B cell (primary cell): ENCODE results near the gene AKT1.

ENCODE experiments used
- EZH2 ChIP-seq: IDR thresholded peaks from 2 replicates; pipeline ENCODE4 v1.6.1; 2012; ENCODE audit warnings: borderline replicate concordance, low read depth, mild to moderate bottlenecking, moderate library complexity, low read length; ENCODE audit not compliant: insufficient read depth, poor library complexity, severe bottlenecking
- TF ChIP-seq, protein P1 (sequence below): fragments of 200-600 bp; IDR thresholded peaks from one replicate; pipeline ENCODE4 v1.8.0; 2022; ENCODE audit warnings: antibody characterized with exemption, mild to moderate bottlenecking

DNA sequence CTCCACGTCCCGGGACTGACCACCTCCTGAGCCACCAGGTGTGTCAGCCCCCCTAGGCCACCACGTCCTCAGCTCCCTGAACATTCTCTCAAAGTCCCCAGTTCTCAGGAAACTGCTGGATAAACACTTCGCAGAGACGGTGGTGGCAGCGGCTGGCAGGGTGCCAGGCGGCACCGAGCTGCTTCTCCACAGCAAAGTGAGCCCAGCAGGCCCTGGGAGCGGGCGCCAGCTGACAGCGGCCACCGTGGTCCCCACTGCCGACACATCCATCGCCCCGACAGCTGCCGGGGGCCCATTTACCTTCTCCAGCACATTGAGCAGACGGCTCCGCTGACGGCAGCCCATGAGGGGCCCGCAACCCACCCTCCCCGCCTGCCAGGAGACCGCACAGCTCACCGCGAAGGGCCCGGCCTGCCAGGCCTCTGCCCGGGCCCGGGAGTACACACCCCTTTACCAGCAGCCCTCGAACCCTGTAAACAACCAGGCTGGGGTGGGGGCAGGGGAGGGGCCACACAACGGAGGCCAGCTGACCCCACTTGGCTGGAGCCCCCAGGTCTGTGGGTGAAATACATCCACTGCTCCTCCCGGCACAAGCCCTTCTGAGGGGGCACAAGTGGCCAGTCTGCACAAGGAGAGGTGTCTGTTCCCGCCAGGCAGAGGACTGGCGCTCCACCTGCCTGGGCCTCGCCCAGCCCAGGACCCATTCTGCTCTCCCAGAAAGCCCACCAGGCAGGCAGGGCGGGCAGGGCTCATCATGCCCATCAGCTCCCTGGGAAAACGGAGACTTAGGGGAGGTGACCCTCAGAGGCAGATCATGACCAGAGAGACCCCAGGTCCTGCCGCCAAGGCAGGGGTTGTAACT is 10.5 kb downstream of the AKT1 start:
- TF ChIP-seq, protein P1, sequence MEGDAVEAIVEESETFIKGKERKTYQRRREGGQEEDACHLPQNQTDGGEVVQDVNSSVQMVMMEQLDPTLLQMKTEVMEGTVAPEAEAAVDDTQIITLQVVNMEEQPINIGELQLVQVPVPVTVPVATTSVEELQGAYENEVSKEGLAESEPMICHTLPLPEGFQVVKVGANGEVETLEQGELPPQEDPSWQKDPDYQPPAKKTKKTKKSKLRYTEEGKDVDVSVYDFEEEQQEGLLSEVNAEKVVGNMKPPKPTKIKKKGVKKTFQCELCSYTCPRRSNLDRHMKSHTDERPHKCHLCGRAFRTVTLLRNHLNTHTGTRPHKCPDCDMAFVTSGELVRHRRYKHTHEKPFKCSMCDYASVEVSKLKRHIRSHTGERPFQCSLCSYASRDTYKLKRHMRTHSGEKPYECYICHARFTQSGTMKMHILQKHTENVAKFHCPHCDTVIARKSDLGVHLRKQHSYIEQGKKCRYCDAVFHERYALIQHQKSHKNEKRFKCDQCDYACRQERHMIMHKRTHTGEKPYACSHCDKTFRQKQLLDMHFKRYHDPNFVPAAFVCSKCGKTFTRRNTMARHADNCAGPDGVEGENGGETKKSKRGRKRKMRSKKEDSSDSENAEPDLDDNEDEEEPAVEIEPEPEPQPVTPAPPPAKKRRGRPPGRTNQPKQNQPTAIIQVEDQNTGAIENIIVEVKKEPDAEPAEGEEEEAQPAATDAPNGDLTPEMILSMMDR, result no peak
- no peak for TF ChIP-seq EZH2
